Cardiac septum (tissue), 1 donor: ENCODE data around the gene TUBB4B. TPM values are rescaled to one million over a fixed set of nuclear protein-coding genes. Genes with fewer than 3 reads are reported as not detected.
A peak's percentile ranks its signal among the peaks of the same experiment; 100 is the strongest.

Experiments used
- DNase-seq: peaks from one replicate; pipeline ENCODE4 v3.0.0-alpha.2; 2020; ENCODE audit warnings: low spot score
- intact Hi-C: fragments of 100-400 bp; cut with DNase I; formaldehyde crosslinking; loops from one replicate; pipeline ENCODE4 v1.14.0; 2022
- long read RNA-seq: library from polyadenylated mRNA; unstranded; transcript quantifications from one replicate; pipeline ENCODE4 v2.0.0, GENCODE V29; 2021
- total RNA-seq: library from RNA; stranded (reverse); fragmentation: NEBNext Ultra II Directional; extraction: Animal tissue kit (Norgen Biotek cat#: 25700); gene quantifications from one replicate; pipeline ENCODE4 v1.2.1, GENCODE V29; 2021
- donor health status: DM: no; HTN: no; CAD: no.

Gene TUBB4B
- 304 TPM for total RNA-seq
- long read RNA-seq, transcript TUBB4B-201 (4 exons, 1,637 nt) = major isoform, 187 of 380 reads
- long read RNA-seq, partial matches to known transcripts = 191 of 380 reads
- long read RNA-seq, other reads (novel, unspliced or antisense) = 1 of 380 reads

- intact Hi-C loops = loop anchor here (1.0 to 2.0 kb wide), 2 partner anchors 14 to 167 kb away; partner anchors contain the start of gene NELFB
- DNase-seq = peak; percentile 99
Measured at GRCh38 chr9:137240841-137241489, at the start of gene TUBB4B. TUBB4B (plus strand) TSS chr9:137241287; CDS start chr9:137241361, 74 bp downstream.

GRCh38 chr9:137191691-137192447 lies 49.2 kb upstream of the TUBB4B start:
- DNase-seq = no peak
- intact Hi-C loops = no loop called here

- intact Hi-C loops = no loop called here
- no peak for DNase-seq
Measured at GRCh38 chr9:137192448-137192780, 48.7 kb upstream of the TUBB4B start.

- no peak for DNase-seq
- intact Hi-C loops = no loop called here
Measured at GRCh38 chr9:137192859-137193258, 48.2 kb upstream of the TUBB4B start.

- DNase-seq = no peak
- intact Hi-C loops = no loop called here
Measured at GRCh38 chr9:137193771-137194170, 47.3 kb upstream of the TUBB4B start.

- intact Hi-C loops = no loop called here
- DNase-seq = peak; percentile 83
Measured at GRCh38 chr9:137194388-137194787, 46.7 kb upstream of the TUBB4B start.

- no peak for DNase-seq
- intact Hi-C loops = no loop called here
Measured at GRCh38 chr9:137194909-137195308, 46.2 kb upstream of the TUBB4B start.

- DNase-seq = no peak
- intact Hi-C loops = no loop called here
Measured at GRCh38 chr9:137195525-137196220, 45.4 kb upstream of the TUBB4B start.

GRCh38 chr9:137198051-137198901 lies 42.8 kb upstream of the TUBB4B start:
- DNase-seq = no peak
- intact Hi-C loops = no loop called here

GRCh38 chr9:137198902-137199283 lies 42.2 kb upstream of the TUBB4B start:
- intact Hi-C loops = no loop called here

GRCh38 chr9:137199411-137200121 lies 41.5 kb upstream of the TUBB4B start:
- intact Hi-C loops = loop anchor here (2.0 kb wide), 1 partner anchor 23 kb away; the partner anchor contains the start of gene RNF208
- no peak for DNase-seq

More at GRCh38 chr9:137198902-137199283, 42.2 kb upstream of the TUBB4B start:
- DNase-seq = no peak

GRCh38 chr9:137200311-137201204 lies 40.5 kb upstream of the TUBB4B start, which contains the start of gene TPRN:
TPRN (minus strand) TSS chr9:137200741; CDS start chr9:137200711, 30 bp downstream.
- DNase-seq = peak; percentile 99
- intact Hi-C loops = loop anchor here (2.0 kb wide), 1 partner anchor 22 kb away; the partner anchor contains the start of gene RNF208

GRCh38 chr9:137201205-137201868 lies 39.8 kb upstream of the TUBB4B start:
- intact Hi-C loops = loop anchor here (2.0 kb wide), 1 partner anchor 21 kb away; the partner anchor contains the start of gene RNF208
- DNase-seq = no peak

GRCh38 chr9:137202966-137203365 lies 38.1 kb upstream of the TUBB4B start:
- intact Hi-C loops = no loop called here
- DNase-seq = no peak

GRCh38 chr9:137204731-137205125 lies 36.4 kb upstream of the TUBB4B start:
- no peak for DNase-seq
- intact Hi-C loops = loop anchor here (2.0 kb wide), 1 partner anchor 16 kb away; the partner anchor contains the start of genes ANAPC2 and SSNA1

GRCh38 chr9:137205126-137206069 lies 35.7 kb upstream of the TUBB4B start, which contains the start of the genes NDOR1 and TMEM203:
NDOR1 (plus strand) TSS chr9:137205700; CDS start chr9:137205778, 78 bp downstream.
TMEM203 (minus strand) TSS chr9:137205648; CDS start chr9:137205414, 234 bp downstream.
- intact Hi-C loops = loop anchor here (2.0 kb wide), 1 partner anchor 17 kb away; the partner anchor contains the start of genes ANAPC2 and SSNA1
- DNase-seq = peak; percentile 97
